Hematopoietic multipotent progenitor cell treated with erythropoietin and hydrocortisone succinate and interleukin-3 and kit ligand, for 4 days (in vitro differentiated cells): ENCODE results near the gene CLCN6.

ENCODE experiments used
- DNase-seq: peaks from one replicate; pipeline ENCODE4 v3.0.0-alpha.2; 2015

CLCN6 gene, protein sequence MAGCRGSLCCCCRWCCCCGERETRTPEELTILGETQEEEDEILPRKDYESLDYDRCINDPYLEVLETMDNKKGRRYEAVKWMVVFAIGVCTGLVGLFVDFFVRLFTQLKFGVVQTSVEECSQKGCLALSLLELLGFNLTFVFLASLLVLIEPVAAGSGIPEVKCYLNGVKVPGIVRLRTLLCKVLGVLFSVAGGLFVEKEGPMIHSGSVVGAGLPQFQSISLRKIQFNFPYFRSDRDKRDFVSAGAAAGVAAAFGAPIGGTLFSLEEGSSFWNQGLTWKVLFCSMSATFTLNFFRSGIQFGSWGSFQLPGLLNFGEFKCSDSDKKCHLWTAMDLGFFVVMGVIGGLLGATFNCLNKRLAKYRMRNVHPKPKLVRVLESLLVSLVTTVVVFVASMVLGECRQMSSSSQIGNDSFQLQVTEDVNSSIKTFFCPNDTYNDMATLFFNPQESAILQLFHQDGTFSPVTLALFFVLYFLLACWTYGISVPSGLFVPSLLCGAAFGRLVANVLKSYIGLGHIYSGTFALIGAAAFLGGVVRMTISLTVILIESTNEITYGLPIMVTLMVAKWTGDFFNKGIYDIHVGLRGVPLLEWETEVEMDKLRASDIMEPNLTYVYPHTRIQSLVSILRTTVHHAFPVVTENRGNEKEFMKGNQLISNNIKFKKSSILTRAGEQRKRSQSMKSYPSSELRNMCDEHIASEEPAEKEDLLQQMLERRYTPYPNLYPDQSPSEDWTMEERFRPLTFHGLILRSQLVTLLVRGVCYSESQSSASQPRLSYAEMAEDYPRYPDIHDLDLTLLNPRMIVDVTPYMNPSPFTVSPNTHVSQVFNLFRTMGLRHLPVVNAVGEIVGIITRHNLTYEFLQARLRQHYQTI

DNA sequence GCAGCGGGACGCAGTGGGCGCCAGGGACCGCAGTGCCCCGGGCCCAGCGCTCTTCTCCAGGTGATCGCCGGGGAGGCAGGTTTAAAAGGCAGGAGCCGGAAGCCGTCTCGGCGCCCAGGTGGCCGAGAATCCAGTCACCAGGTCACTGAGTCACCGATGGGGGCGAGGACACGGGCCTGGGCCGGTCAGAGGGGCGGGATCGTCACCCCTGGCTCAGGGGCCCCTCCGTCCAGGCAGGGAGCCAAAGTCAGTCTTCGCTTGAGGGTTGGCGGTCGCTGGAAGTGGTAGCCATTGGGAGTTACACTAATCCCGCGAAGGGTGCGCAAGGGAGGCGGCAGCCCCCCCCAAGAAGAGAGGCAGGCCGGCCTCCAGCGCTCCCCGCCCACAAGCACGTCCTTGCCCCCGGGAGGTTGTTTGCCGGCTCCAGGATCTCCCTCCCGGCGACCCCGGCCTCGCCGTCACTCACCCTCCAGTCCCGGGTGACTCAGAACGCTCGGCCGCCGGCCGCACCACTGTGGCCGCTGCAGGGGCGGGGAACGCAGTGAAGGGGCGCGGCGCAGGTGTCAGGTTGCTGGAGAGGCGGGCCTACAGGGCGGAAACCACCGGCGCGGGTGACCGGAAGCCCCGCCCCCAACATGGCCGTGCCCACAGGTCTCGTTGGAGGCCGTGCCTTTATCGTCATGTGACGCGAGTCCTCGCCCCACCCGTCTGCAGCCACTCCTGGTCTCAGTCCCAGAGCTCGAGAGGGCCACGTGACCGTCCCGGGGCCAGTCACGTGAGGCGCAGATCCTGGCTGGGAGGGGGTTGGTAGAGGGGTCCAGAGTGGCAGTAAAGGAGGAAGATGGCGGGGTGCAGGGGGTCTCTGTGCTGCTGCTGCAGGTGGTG lies at the start of gene CLCN6, which contains the start of gene MTHFR:
CLCN6 (plus strand) TSS at position 770 of the 885 bp plus-strand sequence; CDS start at position 842, 72 bp downstream.
MTHFR (minus strand) TSS at position 543 of the 885 bp plus-strand sequence. CDS start 2,848 bp downstream, outside the sequence.
- DNase-seq, result peak; percentile 100

DNA sequence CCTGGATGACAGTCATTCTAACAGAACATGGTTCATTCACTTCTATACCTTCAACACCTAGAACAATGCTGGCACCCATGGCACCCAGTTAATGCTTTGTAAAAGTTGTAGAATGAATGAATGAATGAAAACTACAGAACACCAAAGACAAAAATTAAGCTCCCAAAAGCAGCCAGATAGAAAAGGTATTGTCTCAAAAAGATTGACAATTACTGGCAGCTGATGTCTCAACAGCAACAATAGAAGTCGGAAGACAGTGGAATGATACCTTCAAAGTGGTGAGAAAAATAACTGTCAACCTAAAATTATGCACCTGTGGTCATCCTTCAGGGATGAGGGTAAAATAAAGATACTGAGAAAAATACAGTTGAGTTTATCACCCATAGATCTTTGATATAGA lies 48.9 kb upstream of the CLCN6 start:
- DNase-seq, result no peak

DNA sequence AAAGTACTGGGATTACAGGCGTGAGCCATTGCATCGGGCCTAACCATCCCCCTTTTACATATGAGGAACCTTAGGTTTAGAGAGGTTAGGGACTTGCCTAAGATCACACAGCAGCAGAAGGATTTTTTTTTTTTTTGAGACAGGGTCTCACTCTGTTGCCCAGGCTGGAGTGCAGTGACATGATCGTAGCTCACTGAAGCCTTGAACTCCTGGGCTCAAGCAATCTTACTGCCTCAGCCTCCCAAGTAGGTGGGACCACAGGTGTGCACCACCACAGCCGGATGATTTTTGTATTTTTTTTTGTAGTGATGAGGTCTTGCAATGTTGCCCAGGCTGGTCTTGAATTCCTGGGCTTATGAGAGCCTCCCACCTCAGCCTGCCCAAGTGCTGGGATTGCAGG lies 46.2 kb upstream of the CLCN6 start:
- no peak for DNase-seq

DNA sequence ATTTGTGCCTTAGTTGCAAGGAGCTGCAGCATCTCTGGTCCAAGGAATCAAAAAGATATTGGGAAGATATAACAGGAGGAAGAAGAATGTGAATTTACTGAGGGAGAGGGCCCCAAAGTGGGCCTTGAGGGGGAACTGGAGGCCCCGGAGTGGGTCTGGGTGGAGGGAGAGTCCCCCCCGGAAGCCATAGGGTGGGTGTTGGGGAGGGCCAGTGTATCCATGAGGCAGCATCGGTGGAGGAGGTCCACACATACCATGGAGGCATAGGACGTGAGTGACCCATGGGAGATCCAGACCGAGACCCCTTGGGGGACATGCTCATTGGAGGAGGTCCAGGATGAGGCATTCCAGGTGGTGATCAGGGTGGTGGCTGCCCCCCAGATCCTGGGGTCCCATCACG lies 44.7 kb upstream of the CLCN6 start:
- DNase-seq, result no peak

DNA sequence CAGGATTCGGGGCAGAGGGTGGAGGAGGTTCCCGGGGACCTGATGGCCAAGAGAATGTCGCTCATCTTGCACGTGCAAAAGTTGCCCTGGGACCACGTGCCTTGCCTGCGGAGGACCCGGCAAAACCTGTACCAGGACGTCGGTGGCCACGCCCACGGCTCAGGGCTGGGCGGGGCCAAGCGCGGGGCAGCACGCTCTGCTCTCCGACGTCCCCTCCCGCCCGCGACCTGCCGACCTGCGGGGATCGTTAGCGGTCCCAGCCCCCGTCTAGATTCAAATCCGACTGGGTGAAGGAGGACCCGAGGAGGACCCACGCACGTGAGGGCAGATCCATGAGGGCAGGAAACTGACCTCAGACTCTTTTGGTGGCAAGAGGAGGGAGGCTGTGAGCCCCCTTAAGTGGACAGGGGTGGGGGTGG lies 44.0 kb upstream of the CLCN6 start, which contains the start of gene C1orf167:
C1orf167 (plus strand) TSS at position 206 of the 419 bp plus-strand sequence. CDS start 2,208 bp downstream, outside the sequence.
- DNase-seq, result peak; percentile 60

DNA sequence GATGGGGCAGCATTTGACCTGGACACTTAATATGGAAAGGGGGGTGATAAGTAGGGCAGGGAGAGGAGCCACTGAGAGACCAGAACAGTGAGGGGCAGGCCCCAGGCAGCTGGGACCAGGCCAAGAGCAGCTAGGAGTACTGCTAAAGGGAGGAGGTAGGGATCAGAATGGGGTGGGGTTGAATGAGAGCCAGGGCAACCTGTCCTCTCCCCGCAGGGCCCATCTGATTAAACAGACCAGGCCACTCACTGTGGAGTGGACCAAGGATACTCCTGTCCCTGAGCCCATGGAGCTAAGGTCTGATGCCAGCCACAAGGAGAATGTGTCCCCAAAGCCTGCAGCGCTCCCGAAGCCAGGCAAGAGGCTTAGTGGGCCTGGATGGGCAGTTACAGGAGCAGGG lies 41.9 kb upstream of the CLCN6 start:
- no peak for DNase-seq

DNA sequence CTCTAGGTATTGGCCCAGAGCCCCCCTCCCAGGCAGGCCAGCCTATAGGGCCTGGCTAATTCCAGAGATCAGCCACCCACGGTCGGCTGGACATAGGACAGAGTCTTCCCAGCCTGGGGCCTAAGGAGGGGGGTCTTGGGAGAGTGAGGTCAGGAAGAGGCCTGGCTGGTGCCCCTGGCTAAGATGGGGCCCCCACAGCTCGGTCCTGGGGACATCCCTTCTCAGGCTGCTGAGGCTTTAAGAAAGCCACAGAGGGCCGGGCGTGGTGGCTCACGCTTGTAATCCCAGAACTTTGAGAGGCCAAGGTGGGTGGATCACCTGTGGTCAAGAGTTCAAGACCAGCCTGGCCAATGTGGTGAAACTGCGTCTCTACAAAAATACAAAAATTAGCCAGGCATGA lies 41.5 kb upstream of the CLCN6 start:
- no peak for DNase-seq

DNA sequence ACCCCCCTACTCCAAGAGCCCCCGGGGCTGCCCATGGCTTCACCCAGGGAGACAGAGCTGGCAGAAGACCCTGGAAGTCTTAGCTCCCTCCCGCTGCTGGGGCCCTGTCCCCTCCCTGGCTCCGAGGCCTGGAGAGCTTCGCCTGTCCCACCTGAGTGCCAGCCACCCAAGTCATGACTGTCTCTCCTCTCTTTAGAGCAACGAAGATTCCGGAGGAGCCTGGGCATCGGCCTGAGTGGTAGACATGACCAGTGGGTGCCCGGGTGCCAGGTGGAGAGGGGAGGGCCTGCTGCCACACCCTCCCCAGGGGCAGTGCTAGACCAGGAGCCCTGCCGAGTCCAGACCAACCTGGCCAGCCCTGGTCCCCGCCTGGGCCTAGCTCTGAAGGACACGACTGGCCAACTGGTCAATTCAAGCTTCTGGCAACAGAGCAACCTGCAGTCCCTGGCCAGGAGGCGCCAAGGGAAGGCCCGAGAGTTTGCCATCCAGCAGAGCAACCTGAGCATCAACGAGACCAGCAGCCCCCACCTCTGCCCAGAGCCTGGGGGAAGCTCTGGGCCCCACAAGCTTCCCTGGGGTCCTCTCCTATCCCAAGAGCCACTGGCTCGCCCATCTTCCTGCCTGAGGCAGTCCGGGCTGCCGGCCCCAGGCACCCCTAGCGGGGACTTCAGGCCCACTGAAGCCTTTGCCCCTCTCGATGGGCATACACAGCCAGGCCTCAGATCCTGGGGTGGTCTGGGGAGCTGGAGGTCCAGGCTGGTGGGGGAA lies 40.1 kb upstream of the CLCN6 start:
- no peak for DNase-seq

DNA sequence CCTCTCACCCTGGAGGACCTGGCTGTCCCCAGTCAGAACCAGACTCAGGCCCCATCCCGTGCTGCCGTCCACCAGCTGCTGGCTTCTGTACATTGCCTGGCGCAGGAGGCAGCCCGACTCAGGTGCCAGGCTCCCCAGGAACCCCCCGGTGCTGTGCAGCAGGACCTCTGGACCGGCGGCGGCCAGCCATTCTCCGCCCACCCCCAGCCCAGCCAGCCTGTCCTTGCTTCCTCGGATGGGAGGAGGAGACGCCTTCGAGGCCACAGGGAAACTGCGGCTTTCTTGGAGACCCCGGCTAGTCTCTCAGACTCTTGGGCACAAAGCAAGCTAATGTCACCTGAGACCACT lies 39.6 kb upstream of the CLCN6 start:
- no peak for DNase-seq

DNA sequence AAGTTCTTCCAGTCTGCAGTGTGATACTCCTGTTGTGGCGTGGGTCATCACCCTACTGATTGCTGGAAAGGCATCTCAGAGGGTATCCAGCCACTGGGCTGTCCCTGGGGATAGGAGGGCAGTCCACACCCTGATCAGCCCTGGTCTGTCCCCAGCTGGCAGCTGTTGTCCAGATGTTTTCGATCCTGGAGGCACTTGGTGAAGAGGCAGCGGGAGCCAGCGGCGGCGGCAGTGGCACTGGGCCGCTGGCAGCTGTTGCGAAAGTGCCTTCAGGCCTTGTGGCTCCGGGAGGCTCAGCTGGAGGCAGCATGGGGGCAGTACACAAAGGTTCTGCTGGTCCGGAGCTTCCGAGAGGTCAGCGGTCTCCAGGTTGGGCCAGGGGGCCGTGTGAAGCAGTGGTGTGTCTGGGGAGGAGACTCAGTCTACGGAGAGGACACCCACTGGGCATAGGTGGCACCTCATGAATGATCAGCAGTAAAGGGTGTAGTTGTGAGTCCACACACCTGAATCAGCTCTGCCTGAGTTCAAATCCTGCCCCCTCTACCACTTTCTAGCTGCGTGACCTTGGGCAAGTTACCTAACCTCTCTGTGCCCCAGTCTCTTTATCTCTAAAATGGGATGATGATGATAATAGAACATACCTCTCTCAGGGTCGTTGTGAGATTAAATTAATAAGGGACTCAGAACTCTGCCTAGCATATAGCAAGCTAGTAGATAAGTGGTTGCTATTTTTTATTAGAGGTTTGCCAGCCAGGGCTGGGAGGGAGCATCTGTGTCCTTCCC lies 37.9 kb upstream of the CLCN6 start:
- no peak for DNase-seq

DNA sequence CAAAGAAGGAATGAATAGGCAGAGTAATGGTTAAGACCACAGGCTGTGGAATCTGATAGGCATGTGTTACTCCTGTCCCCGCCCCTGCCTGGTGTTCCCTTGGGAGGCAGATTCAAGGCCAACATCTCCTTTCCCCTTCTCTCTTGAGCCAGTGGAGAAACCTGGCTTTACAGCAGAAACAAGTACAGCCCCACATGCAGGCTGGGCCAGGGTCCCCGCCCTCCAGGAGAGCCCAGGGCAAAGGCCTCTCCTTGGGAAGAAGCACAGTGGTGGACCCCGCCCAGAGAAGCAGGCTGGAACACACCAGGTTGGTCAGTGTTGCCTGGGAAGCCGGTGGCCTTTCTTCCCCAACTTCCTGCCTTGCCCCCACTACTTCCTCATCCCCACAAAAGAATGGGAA lies 37.2 kb upstream of the CLCN6 start:
- DNase-seq, result no peak

DNA sequence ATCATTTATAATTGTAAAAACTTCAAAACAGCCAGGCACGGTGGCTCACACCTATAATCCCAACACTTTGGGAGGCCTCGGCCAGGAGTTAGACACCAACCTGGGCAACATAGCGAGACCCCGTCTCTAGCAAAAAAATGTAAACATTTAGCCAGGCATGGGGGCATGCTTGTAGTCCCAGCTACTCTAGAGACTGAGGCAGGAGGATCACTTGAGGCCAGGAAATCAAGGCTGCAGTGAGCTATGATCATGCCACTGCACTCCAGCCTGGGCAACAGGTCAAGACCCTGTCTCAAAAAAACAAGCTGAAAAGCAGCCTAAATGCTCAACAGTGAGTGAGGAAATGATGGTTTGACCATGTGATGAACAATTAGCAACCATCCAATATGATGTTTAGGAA lies 36.7 kb upstream of the CLCN6 start:
- no peak for DNase-seq

DNA sequence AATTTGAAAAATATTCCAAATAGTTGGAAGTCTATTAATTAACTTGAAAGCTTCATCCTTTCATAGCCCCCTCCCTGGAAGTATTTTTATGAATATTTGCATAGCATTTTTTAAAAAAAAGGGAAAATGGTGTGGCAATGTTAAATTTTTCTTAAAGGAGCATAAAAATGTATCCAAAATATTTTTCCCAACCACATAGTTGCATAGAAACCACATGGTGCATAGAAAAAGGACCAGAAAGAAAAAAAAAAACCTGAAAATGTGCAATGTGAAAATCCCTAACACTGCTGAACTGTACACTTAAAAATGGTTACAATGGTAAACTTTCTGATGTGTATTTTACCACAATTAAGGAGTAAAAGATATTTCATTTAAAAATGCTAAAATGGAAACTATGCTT lies 36.0 kb upstream of the CLCN6 start:
- DNase-seq, result no peak

DNA sequence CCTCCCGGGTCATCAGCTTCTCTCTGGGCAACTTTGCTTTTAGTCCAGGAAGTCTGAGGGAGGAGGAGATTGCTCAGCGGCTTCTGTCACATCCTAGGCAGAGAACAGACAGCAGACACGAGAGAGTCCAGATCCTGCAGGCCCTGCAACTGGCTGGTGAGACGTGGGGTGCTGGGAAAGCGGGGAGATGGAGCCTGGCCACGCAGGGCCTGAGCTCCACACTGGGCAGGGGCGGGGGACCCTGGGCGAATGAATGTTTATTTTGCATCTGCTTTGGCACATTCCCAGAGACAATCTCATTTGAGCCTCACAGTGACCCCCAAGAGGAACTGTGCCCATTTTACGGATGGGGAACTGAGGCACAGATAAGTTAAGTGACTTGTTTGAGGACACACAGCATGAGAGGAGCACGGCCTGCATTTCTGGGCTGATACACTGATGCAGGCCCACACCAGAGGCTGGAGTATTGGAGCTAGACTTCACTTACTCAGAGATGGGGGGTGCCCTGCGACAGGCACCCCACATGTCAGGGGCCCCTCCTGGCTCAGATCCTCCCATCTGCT lies 34.4 kb upstream of the CLCN6 start:
- no peak for DNase-seq

DNA sequence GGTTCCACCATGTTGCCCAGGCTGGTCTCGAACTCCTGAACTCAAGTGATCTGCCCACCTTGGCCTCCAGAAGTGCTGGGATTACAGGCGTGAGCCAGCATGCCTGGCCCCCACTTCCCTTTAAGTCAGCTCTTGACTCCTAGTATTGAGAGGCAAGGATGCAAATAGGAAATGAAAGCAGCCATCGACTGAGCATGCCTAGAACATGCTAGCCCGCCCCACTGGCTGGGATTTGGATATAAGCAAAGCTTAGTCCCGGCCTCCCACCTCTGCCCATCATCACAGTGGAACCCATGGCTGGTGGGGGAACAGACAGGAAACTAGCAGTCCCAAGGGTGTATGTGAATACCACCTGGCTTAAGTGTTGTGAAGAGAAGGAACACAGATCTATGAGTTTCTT lies 33.5 kb upstream of the CLCN6 start:
- no peak for DNase-seq

DNA sequence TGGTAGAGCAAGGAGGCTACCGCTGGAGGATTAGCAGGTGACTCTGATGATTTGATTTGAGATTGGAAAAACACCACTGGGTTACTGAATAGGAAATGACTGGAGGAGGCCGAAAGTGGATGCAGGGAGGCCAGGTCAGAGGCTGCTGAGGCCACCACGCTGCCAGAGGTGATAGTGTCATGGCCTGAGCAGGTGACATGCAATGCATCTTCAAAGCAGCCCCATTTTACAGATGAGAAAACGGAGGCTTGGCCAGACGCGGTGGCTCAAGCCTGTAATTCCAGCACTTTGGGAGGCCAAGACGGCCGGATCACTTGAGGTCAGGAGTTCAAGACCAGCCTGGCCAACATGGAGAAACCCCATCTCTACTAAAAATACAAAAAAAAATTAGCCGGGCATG lies 31.2 kb upstream of the CLCN6 start:
- DNase-seq, result no peak

DNA sequence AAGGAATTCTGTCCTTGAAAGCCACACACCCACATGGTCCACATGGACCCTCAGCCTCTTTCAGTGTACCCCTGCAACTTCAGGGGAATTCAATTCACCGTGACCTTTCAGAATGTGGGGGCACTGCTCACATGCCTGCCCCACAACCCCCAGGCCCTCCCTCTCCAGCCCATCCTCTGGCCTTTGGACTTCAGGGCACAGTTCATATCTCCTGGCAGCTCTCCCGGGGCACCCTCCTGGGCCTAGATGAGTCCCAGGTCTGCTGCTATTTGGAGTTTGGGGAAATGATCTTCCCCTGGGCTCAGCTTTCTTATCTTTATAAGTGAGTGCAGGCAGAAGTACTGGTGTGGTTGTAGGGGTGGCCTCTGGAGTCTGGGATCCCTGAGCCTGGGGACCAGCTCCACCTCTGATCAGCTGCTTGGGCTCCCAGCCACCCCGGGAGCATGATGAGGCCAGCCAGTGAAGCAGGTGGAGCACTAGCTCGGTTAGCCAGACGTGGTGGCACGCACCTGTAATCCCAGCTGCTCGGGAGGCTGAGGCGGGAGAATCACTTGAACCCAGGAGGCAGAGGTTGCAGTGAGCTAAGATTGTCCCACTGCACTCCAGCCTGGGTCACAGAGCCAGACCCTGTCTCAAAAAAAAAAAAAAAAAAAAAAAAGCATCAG lies 28.2 kb upstream of the CLCN6 start:
- no peak for DNase-seq

DNA sequence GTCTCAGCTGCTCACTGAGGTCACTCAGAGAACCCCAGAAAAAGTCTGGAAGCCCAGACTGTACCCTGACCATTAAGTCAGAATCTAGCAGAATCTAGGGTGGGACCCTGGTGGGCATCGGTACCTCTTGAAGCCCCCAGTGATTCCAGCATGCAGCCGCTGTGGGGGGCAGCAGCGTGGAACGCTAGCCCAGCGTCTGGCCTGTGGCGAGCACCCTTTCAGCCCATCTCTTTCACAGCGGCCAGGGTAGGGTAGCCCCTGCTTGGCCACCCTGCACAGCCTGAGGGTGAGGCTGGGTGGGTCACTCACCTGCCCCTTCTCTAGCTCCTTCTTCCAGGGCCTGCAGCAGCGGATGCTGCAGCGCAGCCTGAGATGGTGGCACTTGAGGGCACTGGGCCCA lies 27.7 kb upstream of the CLCN6 start:
- DNase-seq, result no peak

DNA sequence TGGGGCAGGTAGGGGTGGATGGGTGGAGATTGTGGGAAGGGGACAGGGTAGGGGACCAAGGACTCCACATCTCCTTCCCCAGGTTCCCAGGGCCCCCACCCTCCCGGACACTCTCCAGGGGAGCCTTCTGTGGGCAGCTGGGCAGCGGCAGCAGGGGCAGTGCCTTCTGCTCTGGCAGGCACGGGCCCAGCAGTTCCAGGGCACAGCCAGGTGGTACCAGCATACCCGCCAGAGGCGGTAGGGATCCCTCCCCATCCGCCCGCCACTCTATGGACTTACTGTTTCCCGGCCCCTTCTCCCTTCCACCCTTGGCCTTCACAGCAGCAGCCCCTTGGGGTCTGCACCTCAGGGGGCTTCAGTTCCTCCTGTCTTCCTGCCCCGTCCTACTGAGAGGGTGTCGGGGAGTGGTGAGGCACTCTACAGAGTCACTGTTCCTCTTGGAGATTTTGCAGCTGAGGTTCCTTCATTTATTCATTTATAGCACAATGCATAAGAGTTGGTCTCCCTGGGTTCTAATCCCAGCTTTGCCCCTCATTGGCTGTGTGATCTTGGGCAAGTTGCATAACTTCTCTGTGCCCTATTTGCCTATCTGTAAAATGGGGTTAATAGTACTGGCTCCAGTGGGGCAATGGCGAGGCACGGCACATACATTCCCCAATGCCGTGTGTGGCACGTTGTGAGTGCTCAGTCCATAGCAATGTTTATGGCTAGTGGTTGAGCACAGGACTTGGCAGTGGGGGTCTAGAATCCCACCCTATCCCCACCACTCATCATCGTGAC lies 27.0 kb upstream of the CLCN6 start:
- DNase-seq, result no peak
